Measurements from ENCODE around the gene SMIM7.

Gene SMIM7

GRCh38 chr19:16621165-16621800 is 38.7 kb downstream of the SMIM7 start:
- no peak for DNase-seq (ENCODE audit: low spot score)

DNA sequence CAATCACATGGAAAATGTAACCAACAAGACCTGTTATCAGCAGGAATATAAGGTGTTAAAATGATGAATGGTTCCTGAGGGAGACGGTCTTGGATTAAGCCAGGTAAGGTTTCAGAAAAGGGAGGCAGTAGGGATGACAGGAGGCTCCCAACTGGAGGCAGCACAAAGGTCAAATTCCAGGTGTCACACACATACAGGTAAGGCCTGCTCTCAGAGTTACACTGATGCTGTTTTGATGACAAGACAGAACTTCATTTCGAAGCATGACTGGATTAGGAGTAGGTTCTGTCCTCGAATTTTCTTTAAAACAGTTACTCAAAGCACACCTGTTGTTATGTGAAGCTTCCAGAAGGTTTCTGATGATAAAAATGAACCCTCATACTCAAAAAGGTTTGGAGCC is 39.4 kb downstream of the SMIM7 start:
- DNase-seq (ENCODE audit: low spot score), result no peak

- DNase-seq (ENCODE audit: low spot score), result no peak
Measured at GRCh38 chr19:16620018-16620417, 39.9 kb downstream of the SMIM7 start.

GRCh38 chr19:16619457-16619856 is 40.5 kb downstream of the SMIM7 start:
- no peak for DNase-seq (ENCODE audit: low spot score)

GRCh38 chr19:16618248-16618647 is 41.7 kb downstream of the SMIM7 start:
- no peak for DNase-seq (ENCODE audit: low spot score)

- no peak for DNase-seq (ENCODE audit: low spot score)
Measured at GRCh38 chr19:16615808-16616207, 44.1 kb downstream of the SMIM7 start.

- DNase-seq (ENCODE audit: low spot score), result no peak
Measured at GRCh38 chr19:16614941-16615340, 45.0 kb downstream of the SMIM7 start.

- no peak for DNase-seq (ENCODE audit: low spot score)
Measured at GRCh38 chr19:16613841-16614240, 46.1 kb downstream of the SMIM7 start.

DNA sequence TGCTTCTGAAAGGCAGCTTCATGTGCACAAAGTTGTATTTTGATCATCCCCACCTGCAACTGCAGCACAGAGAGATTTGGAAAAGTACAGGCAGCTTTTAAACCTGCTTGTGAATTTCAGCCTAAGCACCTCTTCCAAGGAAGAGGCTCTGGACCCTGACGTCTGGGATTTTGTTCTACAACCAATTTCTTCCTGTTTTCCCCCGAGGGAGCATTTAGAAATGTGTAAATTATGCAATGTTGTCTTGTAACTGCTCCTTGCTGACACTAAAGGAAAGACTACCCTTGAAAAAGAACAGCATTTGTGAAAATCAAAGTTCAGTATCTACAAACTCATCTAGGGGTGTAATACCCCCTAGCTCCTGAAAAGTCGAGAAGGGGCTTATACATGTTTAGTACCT is 47.3 kb downstream of the SMIM7 start:
- no peak for DNase-seq (ENCODE audit: low spot score)

DNA sequence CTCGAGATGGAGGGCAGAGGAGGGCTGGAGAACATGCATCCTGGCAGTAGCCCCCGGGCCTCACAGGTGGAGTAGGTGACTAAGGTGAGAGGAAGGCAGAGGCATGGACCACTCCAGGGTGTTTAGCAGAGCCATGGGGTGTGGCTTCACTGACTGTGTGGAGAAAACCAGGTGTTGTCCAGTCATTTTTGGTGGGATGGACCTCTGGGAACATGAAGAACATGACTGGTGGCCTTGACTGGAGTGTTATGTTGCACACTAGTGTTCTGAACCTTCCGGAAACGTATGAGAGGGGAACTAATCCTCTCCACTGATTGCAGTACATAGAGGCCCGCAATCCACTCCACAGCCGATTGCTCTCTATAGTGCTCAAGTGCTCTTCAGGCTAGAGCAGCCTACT is 48.8 kb downstream of the SMIM7 start:
- no peak for DNase-seq (ENCODE audit: low spot score)

- DNase-seq (ENCODE audit: low spot score), result no peak
Measured at GRCh38 chr19:16609511-16610200, 50.3 kb downstream of the SMIM7 start.

DNA sequence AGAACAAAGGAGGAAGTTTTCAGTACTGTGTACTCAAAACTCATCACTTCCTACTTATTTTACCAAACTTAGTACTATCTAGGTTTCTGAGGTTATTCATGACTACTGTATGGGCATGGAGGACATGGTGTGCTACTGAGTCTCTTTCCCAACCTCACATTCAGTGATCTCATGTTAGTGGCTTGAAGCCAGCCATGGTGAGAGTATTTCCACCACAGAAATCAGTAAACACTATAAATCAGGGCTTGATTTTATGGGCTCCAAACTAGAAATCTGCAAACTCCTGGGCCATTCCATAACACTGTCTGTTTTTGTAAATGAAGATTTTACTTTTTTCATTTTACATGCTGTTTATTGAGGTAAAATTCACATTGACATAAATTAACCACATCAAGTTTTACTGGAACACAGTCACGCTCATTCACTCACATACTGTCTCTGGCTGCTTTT is 51.6 kb downstream of the SMIM7 start:
- DNase-seq (ENCODE audit: low spot score), result no peak

DNA sequence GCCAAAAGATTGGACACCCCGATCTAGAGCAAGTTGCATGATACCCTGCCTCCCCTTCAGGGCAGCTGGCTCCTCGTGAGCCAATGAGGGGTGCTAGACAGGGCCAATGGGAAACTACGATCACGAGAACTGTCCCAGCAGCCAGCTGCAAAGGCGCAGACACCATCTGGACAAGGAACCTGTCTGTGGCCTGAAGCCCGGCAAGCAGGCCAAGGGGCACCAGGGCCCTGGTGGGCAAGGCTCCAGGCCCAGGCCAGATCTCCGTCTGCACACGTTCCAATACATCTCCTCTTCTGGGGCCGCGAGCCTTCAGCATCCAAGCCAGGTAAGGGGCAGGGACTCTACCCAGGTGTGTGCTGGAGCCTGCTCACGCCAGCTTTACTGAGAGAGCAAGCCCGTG is 52.1 kb downstream of the SMIM7 start:
- no peak for DNase-seq (ENCODE audit: low spot score)

DNA sequence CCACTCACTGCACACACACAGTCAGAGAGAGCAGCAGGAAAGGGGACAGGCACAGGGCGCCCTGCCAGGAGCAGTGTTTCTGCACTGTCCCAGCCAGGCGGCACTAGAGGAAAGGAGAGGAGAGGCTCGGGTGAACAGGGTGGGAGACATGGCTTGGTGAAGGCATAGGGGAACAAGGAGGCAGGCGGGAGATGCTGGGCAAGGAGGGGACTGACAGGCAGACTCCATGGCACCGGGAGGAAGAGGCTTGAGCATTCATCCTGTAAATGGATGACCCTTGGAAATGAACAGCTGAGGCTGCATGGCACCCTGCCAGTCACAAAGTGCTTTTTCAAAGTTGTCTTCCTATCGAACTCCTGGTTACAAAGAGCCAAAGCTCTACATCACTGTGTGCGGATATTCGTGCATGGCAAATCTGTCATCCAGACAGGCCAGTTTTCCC is 54.4 kb downstream of the SMIM7 start:
- DNase-seq (ENCODE audit: low spot score), result no peak

DNA sequence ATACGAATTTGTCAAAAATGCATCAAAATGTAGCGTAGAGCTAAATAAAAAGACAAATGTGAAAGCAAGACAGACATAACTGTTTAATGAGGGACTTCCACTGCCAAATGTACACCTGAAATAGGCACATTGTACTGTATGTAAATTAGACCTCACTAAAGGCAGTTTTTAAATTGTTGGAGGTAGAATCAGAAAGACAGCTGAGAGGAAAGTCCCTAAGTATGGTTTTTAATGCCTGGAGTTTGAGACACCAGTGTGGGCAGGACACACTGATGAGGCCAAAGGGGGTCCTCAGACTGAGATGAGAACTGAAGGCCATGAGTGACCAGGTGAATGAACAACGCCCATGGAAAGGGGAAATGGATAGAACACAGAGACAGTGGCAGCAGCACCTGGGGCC is 54.8 kb downstream of the SMIM7 start:
- DNase-seq (ENCODE audit: low spot score), result no peak

DNA sequence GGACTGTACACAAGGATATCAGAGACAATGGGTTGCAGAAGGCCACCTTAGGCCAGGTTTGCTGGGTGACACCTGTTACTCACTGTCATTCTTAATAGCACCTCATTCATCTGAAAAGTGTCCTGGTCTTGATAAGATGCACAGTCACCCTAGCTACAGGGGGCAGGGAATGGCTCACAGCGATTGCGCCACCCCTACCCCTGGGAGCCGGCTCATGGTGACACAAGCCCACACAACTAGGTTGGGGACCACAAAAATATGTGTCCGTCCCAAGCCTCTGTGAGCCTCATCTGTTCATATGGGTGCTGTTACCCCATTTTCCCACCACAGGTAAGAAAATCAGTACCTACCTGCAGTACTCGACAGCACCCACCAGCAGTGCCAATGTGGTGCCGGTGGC is 55.3 kb downstream of the SMIM7 start:
- DNase-seq (ENCODE audit: low spot score), result no peak

GRCh38 chr19:16603090-16603489 is 56.9 kb downstream of the SMIM7 start:
- DNase-seq (ENCODE audit: low spot score), result no peak

- DNase-seq (ENCODE audit: low spot score), result no peak
Measured at GRCh38 chr19:16601378-16602052, 58.4 kb downstream of the SMIM7 start.

DNA sequence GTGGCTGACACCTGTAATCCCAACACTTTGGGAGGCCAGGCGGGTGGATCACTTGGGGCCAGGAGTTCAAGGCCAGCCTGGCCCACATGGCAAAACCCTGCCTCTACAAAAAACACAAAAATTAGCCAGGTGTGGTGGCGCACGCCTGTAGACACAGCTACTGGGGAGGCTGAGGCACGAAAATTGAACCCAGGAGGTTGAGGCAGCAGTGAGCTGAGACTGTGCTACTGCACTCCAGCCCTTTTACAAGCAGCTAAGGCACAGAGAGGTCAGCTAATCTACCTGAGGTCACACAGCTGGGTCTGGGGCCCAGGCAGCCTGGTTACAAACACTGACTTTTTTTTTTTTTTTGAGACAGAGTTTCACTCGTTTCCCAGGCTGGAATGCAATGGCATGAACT is 59.1 kb downstream of the SMIM7 start:
- no peak for DNase-seq (ENCODE audit: low spot score)

GRCh38 chr19:16599655-16600346 is 60.1 kb downstream of the SMIM7 start:
- no peak for DNase-seq (ENCODE audit: low spot score)

DNA sequence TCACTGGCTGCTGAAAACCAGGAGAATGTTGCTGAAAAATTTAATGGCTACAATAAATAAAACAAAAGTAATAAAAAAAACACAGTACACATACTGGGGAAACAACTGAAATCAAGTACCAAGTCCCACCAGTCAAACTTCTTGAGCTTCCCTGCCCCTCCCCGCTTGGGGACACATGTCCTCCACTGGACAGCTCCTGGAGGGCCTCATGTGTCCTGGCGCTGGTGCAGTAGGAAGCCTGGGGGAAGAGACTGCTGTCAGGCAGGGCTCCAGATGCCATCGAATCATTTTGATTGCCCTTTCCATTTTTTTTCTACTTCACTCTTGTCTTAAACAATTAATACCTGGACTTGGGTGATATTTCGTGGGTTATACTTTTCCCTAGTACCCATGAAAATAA is 61.1 kb downstream of the SMIM7 start:
- no peak for DNase-seq (ENCODE audit: low spot score)

GRCh38 chr19:16596399-16596798 is 63.5 kb downstream of the SMIM7 start:
- no peak for DNase-seq (ENCODE audit: low spot score)
